ENCODE results near the gene SPECC1L. TPM values are rescaled to one million over a fixed set of nuclear protein-coding genes. Genes with fewer than 3 reads are reported as not detected.
A peak's percentile ranks its signal among the peaks of the same experiment; 100 is the strongest.
"Not testable (repeated sequence)": the region's sequence is repeated elsewhere in the genome, so short reads cannot be mapped to it uniquely, and the experiment has no call there.

SPECC1L gene, protein sequence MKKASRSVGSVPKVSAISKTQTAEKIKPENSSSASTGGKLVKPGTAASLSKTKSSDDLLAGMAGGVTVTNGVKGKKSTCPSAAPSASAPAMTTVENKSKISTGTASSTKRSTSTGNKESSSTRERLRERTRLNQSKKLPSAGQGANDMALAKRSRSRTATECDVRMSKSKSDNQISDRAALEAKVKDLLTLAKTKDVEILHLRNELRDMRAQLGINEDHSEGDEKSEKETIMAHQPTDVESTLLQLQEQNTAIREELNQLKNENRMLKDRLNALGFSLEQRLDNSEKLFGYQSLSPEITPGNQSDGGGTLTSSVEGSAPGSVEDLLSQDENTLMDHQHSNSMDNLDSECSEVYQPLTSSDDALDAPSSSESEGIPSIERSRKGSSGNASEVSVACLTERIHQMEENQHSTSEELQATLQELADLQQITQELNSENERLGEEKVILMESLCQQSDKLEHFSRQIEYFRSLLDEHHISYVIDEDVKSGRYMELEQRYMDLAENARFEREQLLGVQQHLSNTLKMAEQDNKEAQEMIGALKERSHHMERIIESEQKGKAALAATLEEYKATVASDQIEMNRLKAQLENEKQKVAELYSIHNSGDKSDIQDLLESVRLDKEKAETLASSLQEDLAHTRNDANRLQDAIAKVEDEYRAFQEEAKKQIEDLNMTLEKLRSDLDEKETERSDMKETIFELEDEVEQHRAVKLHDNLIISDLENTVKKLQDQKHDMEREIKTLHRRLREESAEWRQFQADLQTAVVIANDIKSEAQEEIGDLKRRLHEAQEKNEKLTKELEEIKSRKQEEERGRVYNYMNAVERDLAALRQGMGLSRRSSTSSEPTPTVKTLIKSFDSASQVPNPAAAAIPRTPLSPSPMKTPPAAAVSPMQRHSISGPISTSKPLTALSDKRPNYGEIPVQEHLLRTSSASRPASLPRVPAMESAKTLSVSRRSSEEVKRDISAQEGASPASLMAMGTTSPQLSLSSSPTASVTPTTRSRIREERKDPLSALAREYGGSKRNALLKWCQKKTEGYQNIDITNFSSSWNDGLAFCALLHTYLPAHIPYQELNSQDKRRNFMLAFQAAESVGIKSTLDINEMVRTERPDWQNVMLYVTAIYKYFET
- total RNA-seq (2014; rRNA removed): 34.0 and 39.9 TPM in 2 replicates
- polyA plus RNA-seq (2012): 20.2 TPM

DNA sequence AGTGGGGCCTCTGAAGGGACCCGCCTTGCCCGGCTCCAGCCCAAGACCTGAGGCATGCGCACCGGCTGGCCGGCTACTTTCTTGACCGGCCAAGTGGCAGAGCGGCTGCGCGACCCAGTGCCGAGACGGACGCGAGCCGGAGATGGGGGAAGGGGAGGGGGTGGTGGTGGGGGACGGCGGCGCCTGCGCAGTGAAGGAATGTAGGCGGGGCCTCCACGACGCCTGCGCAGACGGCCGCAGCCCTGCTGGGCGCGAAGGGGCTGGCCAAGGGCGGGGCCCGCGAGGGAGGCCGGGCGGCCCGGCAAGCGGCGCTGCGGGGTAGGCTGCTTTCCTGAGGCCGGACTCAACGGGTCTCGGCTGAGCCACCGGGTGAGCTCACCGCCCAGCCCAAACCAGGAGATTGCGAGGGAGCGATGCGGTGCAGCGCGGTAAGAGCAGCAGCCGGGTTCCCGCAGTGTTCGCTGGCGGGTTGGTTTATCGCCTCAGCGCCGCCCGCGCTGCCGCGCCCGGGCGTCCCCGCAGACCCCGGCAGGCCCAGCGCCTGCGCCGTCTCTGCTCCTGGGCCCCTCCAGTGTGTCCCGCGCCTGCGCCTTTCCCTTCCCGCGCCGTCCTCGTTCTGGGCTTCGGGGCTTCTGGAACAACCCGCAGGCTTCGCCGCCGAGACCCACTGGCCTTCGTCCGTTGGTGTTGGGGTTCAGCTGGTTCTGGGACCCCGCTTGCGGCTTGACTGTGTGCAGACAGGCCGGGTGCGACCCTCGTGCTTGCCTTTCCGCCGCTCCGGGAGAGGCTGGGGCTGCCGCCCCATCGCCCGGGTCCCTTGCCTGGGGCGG lies at the start of gene SPECC1L:
Gene SPECC1L, plus strand, starts transcription at position 276 of the 830 bp plus-strand sequence. CDS start 31,401 bp downstream, outside the sequence.
- DNase-seq (ENCODE audit: low read depth): peak; percentile 89

DNA sequence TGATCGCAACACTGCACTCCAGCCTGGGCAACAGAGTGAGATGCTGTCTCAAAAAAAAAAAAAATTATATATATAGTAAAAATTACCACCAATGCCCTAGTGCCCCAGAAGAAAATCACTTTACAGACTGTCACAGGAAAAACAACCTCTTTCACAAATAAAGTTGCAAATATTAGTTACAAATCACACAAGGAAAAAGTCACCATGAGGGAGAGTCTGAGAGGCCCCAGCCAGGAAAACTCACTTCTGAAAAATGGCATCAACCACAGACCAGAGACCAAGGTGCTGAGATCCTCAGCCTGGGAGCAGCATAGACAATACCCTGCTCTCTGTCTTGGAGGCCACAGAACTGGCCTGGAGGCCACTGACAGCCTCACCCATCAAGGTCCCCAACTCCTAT lies 46.2 kb upstream of the SPECC1L start:
- no peak for DNase-seq (ENCODE audit: low read depth)

DNA sequence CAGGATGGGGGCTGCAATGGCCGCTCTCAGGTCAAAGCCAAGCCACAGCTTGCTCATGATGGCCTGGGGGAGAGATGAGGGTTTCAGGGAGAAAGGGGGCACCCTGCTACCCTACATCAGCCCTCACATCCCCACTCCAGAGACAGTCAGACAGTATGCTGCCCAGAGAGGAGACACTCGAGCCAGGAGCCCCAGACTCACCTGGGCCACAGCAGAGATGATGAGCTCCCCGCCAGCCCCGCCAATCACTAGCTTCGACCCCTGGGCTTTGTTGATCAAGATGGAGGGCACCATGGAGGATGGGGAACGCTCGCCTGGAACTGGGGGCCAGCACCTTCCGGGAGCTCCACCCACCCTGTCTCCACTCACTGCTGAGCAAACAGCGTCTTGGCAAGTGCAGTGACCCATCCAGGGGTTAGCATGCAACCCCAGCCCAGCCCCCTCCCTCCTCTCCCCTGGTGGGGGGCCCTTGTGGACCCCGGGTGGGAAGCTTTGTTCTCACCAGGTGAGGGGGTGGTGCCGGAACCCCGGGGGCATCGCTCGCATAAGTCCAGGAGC lies 45.5 kb upstream of the SPECC1L start:
- no peak for DNase-seq (ENCODE audit: low read depth)

DNA sequence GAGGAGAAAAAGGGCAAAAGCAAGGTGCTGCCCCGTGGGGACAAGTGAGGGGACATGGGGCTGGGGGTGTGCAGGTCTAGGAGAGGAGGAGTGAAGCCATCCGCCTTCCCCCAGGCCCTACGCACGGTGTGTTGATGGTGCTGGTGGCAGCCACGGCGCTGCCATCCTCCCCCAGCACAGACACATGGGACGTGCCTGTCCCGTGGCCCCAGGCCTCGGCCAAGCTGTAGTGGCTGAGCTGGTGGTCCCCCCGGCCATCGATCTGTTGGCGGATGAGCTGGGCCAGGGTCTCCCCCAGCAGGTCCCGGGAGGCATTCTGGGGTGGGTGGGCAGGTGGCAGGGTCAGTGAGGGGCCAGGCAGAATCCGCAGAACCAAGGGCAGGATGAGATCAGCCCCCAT lies 44.7 kb upstream of the SPECC1L start:
- no peak for DNase-seq (ENCODE audit: low read depth)

DNA sequence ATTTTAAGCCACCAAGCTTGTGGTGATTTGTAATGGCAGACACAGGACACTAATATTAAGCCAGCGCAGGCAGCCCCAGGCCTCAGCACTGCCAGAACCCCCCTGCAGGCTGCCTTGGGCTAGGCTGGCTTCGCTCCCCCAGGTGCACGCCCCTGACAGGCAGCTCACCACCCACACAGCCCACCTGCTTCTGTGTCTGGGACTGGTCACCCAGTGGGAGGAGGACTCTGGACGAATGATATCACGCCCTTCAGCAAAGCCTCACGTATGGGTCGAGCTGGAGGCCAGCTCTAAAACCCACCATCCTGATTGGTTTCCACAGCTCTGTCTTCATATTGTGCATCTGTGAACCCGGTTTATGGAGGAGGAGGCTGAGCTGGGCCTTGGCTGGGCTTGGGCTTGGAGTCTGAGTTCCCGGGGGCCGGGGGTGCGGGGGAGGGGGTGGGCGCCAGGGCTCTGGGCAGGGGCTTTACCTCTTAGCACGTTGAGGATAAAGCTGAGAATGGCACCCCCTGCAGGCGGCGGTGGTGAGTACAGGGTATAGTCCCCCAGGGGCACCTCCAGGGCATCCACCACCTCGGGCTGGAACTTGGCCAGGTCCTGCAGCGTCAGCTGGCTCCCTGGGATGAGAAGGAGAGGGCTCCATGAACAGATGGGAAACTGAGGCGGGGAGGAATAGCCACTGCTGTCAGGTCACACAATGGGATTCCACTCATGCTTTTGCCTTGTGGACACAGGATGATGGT lies 39.5 kb upstream of the SPECC1L start:
- DNase-seq (ENCODE audit: low read depth): no peak

DNA sequence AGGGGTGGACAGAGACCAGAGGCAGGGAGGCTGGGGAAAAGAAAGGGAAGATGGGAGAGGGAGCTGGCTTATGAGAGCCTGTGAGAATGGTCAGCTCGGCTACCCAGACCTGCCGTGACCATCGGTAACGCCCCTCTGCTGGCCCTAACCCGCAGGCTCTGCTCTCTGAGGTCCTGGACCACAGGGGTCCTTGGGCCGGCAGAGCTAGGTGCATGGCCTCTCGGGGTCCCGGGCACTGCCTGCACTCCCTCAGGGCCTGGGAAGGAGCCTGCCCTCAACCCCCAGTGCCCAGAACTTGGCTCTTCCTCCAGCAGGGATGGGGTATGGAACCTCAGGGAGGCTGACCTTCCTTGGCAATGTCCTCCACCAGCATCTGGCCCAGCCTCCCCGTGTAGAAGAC lies 38.9 kb upstream of the SPECC1L start:
- DNase-seq (ENCODE audit: low read depth): no peak

DNA sequence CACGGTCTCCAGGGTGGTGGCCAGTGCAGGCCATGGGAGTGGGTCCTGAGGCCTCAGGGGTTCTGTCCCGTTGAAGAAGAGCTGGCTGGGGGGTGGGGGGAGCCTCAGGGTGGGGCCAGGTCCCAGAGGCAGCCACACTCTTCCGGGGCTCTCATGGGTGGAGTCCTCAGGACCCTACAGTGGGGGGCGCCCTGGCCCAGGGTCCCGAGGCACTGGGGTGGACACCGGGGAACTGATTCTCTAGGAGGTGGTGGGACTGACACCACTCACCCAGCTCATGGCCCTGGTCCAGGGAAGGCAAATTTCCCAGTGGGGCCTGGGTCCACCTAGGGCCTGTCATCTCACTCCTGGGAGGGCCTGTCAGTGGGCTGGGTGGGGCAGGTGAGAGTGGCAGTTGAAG lies 38.5 kb upstream of the SPECC1L start:
- no peak for DNase-seq (ENCODE audit: low read depth)

DNA sequence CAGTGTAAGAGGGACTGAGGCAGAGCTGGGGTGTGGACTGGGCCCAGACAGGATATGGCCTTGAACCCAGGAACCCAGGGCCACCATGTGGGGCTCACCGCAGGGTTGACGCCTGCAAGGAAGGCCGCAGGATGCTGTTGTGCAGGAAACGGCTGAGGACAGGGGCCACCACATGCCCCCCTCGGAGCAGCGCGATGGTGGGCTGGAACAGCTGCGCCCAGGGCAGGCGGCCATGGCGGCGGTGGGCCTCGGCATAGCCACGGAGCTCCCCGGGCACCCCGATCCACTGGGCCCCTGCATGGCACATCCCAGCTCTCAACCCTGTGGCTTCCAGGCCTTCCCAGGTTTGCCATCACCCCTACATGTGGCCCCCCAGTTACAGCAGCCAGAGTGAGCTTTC lies 37.9 kb upstream of the SPECC1L start:
- DNase-seq (ENCODE audit: low read depth): no peak

DNA sequence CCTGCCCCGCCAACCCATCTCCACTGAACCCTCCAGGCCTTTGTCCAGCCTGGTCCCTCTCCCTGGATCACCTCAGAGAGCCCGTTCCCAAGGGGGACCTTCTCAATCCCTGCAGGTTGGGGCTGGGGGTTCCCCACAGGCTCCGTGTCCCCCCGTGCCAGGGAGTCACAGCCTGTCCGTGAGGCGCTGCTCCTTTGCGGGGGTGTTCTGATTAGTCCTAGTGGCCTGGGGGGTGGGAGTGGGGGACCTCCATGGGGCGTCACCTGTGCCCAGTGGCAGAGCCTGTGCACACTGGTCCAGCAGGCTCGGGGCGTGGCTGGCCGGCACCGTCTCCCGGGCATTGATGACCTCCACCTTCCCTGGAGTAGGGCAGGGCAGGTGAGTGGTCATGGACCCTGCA lies 37.4 kb upstream of the SPECC1L start:
- no peak for DNase-seq (ENCODE audit: low read depth)

DNA sequence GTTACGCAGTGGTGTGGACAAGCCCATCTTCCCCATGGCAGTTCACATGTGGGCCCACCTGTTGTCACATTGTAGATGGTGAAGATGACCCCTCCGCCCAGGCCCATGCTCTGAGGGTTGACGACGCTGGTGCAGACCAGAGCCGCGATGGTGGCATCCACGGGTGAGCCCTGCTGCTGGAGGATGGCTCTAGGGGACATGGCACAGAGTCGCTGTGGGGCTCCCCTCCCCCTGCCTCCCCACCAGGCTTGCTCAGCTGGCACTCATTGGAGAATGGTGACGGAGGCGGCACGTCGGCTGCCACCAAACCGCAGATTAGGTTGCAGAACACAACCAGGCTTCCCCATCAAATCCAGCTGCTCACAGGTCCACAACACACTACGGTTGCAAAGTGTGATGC lies 36.8 kb upstream of the SPECC1L start:
- DNase-seq (ENCODE audit: low read depth): no peak

DNA sequence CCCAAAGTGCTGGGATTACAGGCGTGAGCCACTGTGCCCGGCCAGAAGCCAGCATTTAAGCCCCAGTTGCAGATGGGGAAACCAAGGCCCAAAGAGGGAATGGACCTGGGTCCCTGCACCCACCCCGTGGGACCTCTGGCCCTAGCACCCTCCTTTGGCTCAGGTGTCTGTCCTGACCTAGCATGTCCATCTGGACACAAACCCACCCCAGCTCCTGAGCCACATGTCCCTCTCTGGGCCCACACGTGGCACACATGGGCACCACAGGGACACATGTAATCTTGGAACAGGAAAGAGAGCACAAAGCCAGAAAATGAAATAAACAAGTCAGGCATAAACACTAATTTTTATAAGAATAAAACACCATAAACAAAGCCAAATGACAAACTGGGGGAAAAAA lies 35.3 kb upstream of the SPECC1L start:
- DNase-seq (ENCODE audit: low read depth): no peak

DNA sequence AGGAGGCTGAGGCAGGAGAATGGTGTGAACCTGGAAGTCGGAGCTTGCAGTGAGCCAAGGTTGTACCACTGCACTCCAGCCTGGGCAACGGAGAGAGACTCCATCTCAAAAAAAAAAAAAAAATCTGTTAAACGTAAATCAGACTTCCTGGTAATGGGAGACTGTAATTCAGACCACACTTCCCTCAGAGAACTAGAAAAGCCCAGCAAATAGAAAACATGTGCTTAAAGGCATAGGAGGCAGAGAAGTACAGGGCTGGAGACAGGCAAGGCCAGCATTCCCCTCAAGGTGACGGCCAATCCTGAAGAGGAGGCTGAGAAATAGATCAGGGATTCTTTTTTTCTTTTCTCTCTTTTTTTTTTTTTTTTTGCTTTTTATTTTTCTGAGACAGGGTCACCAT lies 34.0 kb upstream of the SPECC1L start:
- DNase-seq (ENCODE audit: low read depth): no peak

DNA sequence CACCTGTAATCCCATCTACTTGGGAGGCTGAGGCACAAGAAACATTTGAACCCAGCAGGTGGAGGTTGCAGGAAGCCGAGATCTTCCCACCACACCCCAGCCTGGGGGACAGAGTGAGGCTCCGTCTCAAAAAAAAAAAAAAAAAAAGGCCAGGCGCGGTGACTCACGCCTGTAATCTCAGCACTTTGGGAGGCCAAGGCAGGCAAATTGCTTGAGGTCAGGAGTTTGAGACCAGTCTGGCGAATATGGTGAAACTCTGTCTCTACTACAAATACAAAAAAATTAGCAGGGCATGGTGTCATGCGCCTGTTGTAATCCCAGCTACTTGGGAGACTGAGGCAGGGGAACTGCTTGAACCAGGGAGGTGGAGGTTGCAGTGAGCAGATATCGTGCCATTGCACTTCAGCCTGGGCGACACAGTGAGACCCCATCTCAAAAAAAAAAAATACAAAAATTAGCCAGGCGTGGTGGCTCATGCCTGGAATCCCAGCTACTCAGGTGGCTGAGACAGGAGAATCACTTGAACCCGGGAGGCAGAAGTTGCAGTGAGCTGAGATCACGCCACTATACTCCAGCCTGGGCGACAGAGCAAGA lies 32.4 kb upstream of the SPECC1L start:
- DNase-seq (ENCODE audit: low read depth): not testable (repeated sequence)

DNA sequence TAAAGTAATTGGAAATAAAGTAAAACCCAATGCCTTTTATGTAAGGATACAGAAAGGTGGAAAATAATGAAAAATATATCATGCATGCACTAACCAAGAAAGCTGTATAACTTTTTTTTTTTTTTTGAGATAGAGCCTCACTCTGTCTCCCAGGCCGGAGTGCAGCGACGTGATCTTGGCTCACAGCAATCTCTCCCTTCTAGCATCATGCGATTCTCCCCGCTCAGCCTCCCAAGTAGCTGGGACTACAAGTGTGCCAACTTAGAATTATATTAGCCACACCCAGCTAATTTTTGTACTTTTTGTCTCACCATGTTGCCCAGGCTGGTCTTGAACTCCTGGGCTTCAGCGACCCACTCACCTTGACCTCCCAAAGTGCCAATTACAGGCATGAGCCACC lies 30.2 kb upstream of the SPECC1L start:
- DNase-seq (ENCODE audit: low read depth): no peak

DNA sequence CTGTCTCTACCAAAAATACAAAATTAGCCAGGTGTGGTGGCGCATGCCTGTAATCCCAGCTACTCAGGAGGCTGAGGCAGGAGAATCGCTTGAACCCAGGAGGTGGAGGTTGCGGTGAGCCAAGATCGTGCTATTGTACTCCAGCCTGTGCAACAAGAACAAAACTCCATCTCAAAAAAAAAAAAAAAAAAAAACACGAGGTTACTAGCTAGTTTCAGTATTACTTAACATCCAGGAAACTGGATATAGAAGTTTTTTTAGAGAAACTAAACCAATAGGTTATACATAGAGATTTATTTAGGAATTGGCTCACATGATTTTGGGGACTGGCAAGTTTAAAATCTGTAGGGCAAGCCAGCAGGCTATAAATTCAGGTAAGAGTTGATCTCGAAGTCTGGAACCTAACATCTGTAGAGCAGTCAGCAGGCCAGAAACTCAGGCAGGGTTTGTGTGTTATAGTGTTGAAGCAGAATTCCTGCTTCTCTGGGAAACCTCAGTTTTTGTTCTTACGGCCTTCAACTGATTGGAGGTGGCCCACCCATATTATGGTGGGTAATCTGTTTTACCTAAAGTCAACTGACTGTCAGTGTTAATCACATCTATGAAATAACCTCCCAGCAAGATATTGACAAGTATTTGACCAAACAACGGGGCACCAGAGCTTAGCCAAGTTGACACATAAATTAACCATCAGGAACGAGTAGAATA lies 29.5 kb upstream of the SPECC1L start:
- not testable (repeated sequence) for DNase-seq (ENCODE audit: low read depth)

DNA sequence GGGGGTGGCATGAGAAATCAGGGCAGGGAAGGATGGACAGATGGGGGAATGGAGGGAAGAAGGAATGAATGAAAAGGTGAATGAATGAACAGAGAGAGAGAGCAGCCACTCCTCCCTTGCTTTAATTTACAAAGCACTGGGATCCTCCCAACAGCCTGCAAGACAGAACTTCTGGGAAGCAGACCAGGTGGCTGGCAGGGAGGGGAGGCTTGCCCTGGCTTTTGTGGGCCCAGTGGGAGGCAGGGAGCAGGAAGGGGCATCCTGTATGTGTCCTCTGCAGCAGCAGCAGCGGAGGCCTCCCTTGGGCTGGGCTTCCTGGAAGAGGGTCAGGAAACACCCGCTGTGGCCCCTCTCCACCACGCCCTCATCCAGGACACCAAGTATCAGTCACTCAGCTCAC lies 27.2 kb upstream of the SPECC1L start:
- DNase-seq (ENCODE audit: low read depth): peak; percentile 79

DNA sequence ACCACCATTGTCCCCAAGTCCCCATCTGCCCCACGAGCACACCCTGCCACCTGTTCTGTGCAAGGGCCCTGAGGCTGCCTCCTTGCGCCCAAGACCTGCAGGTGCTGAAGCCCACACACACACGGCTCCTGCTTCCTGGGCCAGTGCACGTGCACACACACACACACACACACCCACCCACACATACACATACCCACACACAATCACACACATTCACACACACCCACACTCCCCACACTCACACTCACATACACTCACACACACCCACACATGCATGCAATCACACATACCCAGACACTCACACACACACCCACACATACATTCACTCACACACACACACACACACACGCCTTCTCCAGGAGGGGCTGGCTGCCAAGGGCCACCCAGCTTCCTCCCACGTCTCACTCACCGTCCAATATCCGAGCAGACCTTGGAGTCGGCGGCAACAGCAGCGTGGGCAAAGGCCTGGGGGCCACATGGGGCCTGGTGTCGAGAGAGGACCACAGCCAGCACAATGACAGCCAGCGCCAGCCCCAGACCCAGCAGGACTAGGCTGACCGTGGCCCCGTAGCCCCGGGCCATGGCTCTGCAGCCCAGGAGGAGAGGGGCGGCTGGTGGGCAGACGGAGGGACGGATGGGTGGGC lies 26.4 kb upstream of the SPECC1L start:
- peak; percentile 65 for DNase-seq (ENCODE audit: low read depth)

DNA sequence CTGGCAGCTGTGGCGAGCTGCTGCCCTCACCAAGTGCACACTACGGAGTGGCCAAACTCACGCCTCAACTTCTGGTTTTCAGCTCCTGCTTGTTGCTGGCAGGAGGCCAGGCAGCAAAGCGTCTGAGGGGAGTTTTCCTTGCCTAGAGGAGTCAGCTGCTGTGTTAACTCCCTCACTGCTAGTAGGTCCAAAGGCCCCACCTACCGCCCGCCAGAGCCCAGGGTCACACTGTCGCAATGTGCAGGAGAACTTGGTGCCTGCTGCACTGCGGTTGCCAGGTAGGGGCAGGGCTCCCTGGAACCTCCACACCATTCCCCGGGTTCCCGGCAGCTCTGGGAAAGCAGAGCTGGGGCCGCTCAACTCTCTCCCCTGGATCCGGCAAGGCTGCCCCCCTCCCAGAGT lies 25.6 kb upstream of the SPECC1L start, which contains the start of gene GGT5:
Gene GGT5, minus strand, starts transcription at position 53 of the 402 bp plus-strand sequence. CDS start 357 bp downstream, outside the sequence.
- DNase-seq (ENCODE audit: low read depth): peak; percentile 62

All from LHCN-M2 (cell line).